Activated naive CD8-positive, alpha-beta T cell treated with anti-CD3 and anti-CD28 coated beads for 36 hours (primary cell): ENCODE data around the gene SUPV3L1. TPM values are rescaled to one million over a fixed set of nuclear protein-coding genes. Genes with fewer than 3 reads are reported as not detected.

Experiments
- DNase-seq: peaks from one replicate; pipeline ENCODE4 v3.0.0; 2021
- H3K27ac Mint-ChIP-seq: one replicate; pipeline ENCODE4 v1.8.0; 2022; ENCODE audit warnings: mild to moderate bottlenecking, moderate library complexity, mixed read lengths
- H3K27me3 Mint-ChIP-seq: one replicate; pipeline ENCODE4 v1.8.0; 2022; ENCODE audit warnings: mild to moderate bottlenecking, mixed read lengths
- H3K36me3 Mint-ChIP-seq: one replicate; pipeline ENCODE4 v1.8.0; 2021; ENCODE audit warnings: mild to moderate bottlenecking, mixed read lengths
- H3K4me1 Mint-ChIP-seq: one replicate; pipeline ENCODE4 v1.8.0; 2021; ENCODE audit warnings: mixed read lengths
- H3K4me3 Mint-ChIP-seq: one replicate; pipeline ENCODE4 v1.8.0; 2022; ENCODE audit warnings: mild to moderate bottlenecking, moderate library complexity, mixed read lengths
- H3K9me3 Mint-ChIP-seq: one replicate; pipeline ENCODE4 v1.8.0; 2022; ENCODE audit warnings: mixed read lengths
- total RNA-seq, 2 experiments: library from RNA; stranded (reverse); gene quantifications; one replicate each; pipeline ENCODE4 v1.2.3, GENCODE V29; 2021

The SUPV3L1 gene
- total RNA-seq, 2 experiments from 2014 or later, result 55.6 to 56.6 TPM

GRCh38 chr10:69215405-69216171 is 35.6 kb downstream of the SUPV3L1 start:
- Mint-ChIP-seq H3K9me3 (no peaks in the 10 kb centered on the region), H3K27me3 (peaks cover 5% of the 10 kb centered on the region), H3K36me3 (no peaks in the 10 kb centered on the region), H3K27ac (peak overlapping the region; percentile 39), H3K4me1 (peaks cover 23% of the 10 kb centered on the region), H3K4me3 (peak overlapping the region; percentile 53)
- DNase-seq, result peak; percentile 29

DNA sequence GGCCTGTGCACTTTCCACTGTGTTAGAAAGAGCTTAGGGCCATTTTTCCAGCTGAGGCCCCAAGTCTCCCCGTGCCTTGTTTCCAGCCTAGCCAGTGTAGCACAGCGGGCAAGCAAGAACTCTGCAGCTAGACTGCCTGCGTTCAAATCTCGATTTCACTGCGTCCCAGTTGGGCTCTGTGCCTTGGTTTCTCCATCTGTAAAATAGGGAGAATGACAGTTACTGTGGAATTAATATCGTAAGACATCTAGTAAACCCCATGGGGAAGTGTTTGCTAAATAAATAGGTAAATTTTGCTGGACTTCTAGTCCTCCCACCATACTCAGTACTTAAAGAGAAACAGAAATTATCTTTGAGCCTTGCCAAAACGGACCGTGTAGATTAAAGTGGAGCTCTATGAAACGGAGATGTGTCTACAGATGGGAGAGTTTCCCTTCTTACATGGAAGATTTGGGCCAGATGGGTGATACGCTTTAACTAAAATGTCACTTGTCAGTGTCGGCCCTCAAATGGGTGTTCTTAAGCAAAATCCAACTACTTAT is 36.6 kb downstream of the SUPV3L1 start:
- Mint-ChIP-seq H3K9me3 (no peaks in the 10 kb centered on the region), H3K27me3 (peaks cover 5% of the 10 kb centered on the region), H3K27ac (no peak overlapping the region), H3K36me3 (no peaks in the 10 kb centered on the region), H3K4me3 (no peak overlapping the region), H3K4me1 (peaks cover 26% of the 10 kb centered on the region)
- DNase-seq, result no peak

GRCh38 chr10:69217119-69217754 is 37.2 kb downstream of the SUPV3L1 start:
- no peak for DNase-seq
- H3K4me1 Mint-ChIP-seq, result peaks cover 30% of the 10 kb centered on the region
- H3K9me3 Mint-ChIP-seq, result no peaks in the 10 kb centered on the region
- H3K27me3 Mint-ChIP-seq, result peaks cover 5% of the 10 kb centered on the region
- H3K27ac Mint-ChIP-seq, result no peak overlapping the region
- H3K4me3 Mint-ChIP-seq, result no peak overlapping the region
- no peaks in the 10 kb centered on the region for H3K36me3 Mint-ChIP-seq

DNA sequence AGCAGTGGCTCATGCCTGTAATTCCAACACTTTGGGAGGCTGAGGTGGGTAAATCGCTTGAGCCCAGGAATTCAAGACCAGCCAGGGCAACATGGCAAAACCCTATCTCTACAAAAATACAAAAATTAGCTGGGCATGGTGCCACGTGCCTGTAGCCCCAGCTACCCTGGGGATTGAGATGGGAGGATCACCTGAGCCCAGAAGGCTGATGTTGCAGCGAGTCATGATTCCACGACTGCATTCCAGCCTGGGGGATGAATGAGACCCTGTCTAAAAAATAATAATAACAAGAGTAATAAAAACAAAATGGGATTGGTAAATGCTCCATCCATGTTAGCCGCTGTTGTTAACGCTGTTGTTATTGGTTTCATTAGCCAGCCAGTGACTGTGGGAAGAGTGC is 38.8 kb downstream of the SUPV3L1 start:
- Mint-ChIP-seq H3K9me3 (no peaks in the 10 kb centered on the region), H3K27me3 (peaks cover 5% of the 10 kb centered on the region), H3K27ac (no peak overlapping the region), H3K4me1 (peaks cover 40% of the 10 kb centered on the region), H3K4me3 (no peak overlapping the region), H3K36me3 (no peaks in the 10 kb centered on the region)
- DNase-seq, result no peak

- no peaks in the 10 kb centered on the region for H3K36me3 Mint-ChIP-seq
- peaks cover 35% of the 10 kb centered on the region for H3K4me1 Mint-ChIP-seq
- H3K27me3 Mint-ChIP-seq, result peaks cover 5% of the 10 kb centered on the region
- no peak within 1 kb of the TSS for H3K4me3 Mint-ChIP-seq
- no peaks in the 10 kb centered on the region for H3K9me3 Mint-ChIP-seq
- H3K27ac Mint-ChIP-seq, result no peak within 1 kb of the TSS
- DNase-seq, result no peak
Measured at GRCh38 chr10:69220041-69220451, 40.0 kb downstream of the SUPV3L1 start, which contains the start of gene HKDC1. TSS of gene HKDC1 (plus strand) at chr10:69220332. CDS start at chr10:69220436, 104 bp downstream.

DNA sequence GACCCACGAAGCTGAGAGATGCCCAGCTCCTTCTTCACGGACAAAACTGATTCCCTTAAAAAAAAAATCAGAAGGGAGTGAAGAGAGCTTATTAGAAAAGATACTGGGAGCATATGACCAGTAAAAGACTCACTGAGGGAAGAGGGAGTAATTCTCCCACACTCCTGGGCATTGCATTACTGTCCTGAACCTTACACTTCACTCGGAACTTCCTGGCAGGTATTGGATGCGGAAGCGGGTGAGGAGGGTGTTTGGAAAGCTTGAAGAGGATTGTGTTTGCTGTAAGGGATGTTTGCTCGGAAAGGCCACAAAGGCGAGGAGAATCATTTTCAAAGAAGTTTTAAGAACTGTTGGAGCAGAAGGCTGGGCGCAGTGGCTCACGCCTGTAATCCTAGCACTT is 40.5 kb downstream of the SUPV3L1 start:
- Mint-ChIP-seq H3K4me3 (no peak overlapping the region), H3K27ac (no peak overlapping the region), H3K4me1 (peaks cover 37% of the 10 kb centered on the region), H3K9me3 (no peaks in the 10 kb centered on the region), H3K27me3 (peaks cover 5% of the 10 kb centered on the region), H3K36me3 (no peaks in the 10 kb centered on the region)
- DNase-seq, result no peak

GRCh38 chr10:69222157-69223027 is 42.4 kb downstream of the SUPV3L1 start:
- Mint-ChIP-seq H3K36me3 (no peaks in the 10 kb centered on the region), H3K4me1 (peaks cover 29% of the 10 kb centered on the region), H3K4me3 (peak overlapping the region; percentile 62), H3K27me3 (no peaks in the 10 kb centered on the region), H3K9me3 (no peaks in the 10 kb centered on the region), H3K27ac (peak overlapping the region; percentile 85)
- peak; percentile 85 for DNase-seq

GRCh38 chr10:69223028-69223342 is 43.0 kb downstream of the SUPV3L1 start:
- DNase-seq, result no peak
- Mint-ChIP-seq H3K27me3 (no peaks in the 10 kb centered on the region), H3K4me3 (peak overlapping the region; percentile 62), H3K27ac (peak overlapping the region; percentile 85), H3K4me1 (peaks cover 35% of the 10 kb centered on the region), H3K36me3 (no peaks in the 10 kb centered on the region), H3K9me3 (no peaks in the 10 kb centered on the region)

DNA sequence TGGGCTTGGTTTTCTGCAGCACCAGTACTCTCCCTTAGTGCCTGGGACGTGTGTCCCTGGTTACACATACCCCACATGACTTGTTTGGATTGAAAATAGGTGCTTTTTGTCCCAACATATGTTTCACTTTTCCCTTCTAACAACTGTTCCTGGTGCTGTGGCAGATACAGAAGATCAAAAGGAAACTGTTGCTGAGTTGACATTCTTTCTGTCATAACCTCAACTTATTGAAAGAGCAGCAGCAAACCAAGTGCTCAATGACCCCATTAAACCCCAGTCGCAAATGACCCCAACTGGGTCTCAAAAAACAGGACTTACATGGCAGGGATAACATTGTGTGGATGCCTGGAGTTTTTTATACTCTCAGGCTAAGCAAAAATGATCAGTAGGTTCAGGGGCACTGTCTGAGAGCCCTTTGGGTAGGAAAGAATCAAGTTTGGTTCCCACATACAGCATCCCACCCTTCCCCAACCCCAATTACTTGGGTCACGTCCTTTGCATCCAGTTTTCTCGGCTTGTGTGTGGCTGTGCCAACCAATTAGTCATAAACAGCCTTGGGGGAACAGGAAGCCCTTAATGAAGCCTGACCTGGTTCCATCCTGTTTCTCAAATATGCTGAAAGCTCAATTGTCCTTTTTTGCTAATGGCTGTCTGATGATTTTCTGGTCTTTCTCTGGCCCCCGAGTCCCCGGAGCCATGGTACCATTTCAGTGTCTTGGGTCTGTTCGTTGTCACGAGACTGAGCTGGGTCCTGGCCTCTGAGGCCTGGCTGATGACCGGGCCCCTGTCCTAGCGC is 45.0 kb downstream of the SUPV3L1 start:
- DNase-seq, result no peak
- Mint-ChIP-seq H3K9me3 (no peaks in the 10 kb centered on the region), H3K4me3 (no peak overlapping the region), H3K27ac (no peak overlapping the region), H3K27me3 (no peaks in the 10 kb centered on the region), H3K4me1 (peaks cover 55% of the 10 kb centered on the region), H3K36me3 (no peaks in the 10 kb centered on the region)

DNA sequence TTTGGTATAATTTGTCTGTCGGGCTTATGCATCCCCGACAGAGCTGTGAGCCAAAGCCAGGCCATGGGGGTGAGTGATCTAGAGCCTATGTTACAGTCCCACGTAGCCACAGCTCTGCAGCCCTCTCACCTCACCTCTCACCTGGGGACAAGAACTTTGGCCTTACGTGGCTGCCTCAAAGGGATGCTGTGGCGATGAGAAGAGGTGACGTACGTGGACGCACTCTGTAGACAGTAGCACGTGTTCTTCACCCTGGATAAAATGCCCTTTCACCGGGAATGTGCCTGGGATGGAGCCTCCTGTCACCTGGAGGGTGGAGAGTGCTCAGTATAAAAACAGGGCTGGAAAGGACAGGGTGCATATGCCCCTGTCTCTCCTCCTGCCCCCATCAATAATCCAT is 45.6 kb downstream of the SUPV3L1 start:
- Mint-ChIP-seq H3K27ac (no peak overlapping the region), H3K4me1 (peaks cover 55% of the 10 kb centered on the region), H3K36me3 (no peaks in the 10 kb centered on the region), H3K9me3 (no peaks in the 10 kb centered on the region), H3K27me3 (no peaks in the 10 kb centered on the region), H3K4me3 (no peak overlapping the region)
- no peak for DNase-seq

DNA sequence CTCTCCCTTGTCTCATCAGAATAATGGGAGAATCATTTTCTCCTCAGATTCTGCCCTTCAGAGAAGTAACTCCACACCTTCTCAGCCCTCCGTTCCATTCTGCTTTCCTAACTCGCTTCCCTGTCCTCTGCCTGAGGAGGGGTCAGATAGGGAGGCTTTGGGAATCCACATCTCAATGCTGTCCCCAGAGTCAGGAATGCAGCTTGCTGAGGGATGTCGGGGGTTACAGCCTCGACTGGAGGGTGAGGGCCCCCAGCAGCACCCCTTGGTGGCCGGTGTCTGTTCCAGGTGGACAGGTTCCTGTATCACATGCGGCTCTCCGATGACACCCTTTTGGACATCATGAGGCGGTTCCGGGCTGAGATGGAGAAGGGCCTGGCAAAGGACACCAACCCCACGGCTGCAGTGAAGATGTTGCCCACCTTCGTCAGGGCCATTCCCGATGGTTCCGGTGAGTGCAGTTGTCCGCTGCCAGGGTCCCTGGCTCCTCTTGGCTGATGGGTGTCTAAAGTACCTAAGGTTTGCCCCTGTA is 47.0 kb downstream of the SUPV3L1 start:
- H3K4me3 Mint-ChIP-seq, result no peak overlapping the region
- H3K9me3 Mint-ChIP-seq, result no peaks in the 10 kb centered on the region
- no peak for DNase-seq
- no peaks in the 10 kb centered on the region for H3K27me3 Mint-ChIP-seq
- H3K36me3 Mint-ChIP-seq, result no peaks in the 10 kb centered on the region
- no peak overlapping the region for H3K27ac Mint-ChIP-seq
- peaks cover 49% of the 10 kb centered on the region for H3K4me1 Mint-ChIP-seq

DNA sequence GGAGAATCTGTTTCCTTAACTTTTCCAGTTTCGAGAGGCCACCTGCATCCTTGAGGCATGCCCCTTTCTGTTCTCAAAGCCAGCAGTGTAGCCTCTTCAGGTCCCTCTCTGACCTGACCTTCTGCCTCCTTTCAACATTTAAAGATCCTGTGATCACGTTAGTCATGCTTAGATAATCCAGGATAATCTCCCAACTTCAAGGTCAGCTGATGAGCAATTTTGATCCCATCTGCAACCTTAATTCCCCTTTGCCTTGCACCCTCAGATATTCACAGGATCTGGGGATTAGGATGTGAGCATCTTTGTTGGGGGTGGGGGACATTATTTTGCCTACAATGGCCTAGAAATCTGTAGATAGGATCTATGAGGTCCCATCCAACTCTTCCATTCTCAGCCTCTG is 48.1 kb downstream of the SUPV3L1 start:
- Mint-ChIP-seq H3K4me1 (peaks cover 51% of the 10 kb centered on the region), H3K9me3 (no peaks in the 10 kb centered on the region), H3K36me3 (no peaks in the 10 kb centered on the region), H3K4me3 (peak overlapping the region; percentile 65), H3K27me3 (no peaks in the 10 kb centered on the region), H3K27ac (no peak overlapping the region)
- no peak for DNase-seq

- H3K27me3 Mint-ChIP-seq, result no peaks in the 10 kb centered on the region
- H3K9me3 Mint-ChIP-seq, result no peaks in the 10 kb centered on the region
- H3K4me3 Mint-ChIP-seq, result peak overlapping the region; percentile 29
- peak overlapping the region; percentile 76 for H3K27ac Mint-ChIP-seq
- DNase-seq, result no peak
- peaks cover 52% of the 10 kb centered on the region for H3K4me1 Mint-ChIP-seq
- no peaks in the 10 kb centered on the region for H3K36me3 Mint-ChIP-seq
Measured at GRCh38 chr10:69229616-69229916, 49.5 kb downstream of the SUPV3L1 start.

- H3K27me3 Mint-ChIP-seq, result no peaks in the 10 kb centered on the region
- no peaks in the 10 kb centered on the region for H3K9me3 Mint-ChIP-seq
- no peaks in the 10 kb centered on the region for H3K36me3 Mint-ChIP-seq
- no peak overlapping the region for H3K4me3 Mint-ChIP-seq
- H3K4me1 Mint-ChIP-seq, result peaks cover 47% of the 10 kb centered on the region
- DNase-seq, result no peak
- H3K27ac Mint-ChIP-seq, result no peak overlapping the region
Measured at GRCh38 chr10:69230128-69230527, 50.1 kb downstream of the SUPV3L1 start.
